Astrocyte (in vitro differentiated cells and primary cell): Measurements from ENCODE around the gene LIF.

Source experiments
- CTCF ChIP-seq: IDR thresholded peaks from 2 replicates; pipeline ENCODE4 v1.5.1; 2011; ENCODE audit warnings: low read depth, mild to moderate bottlenecking, inconsistent platforms, low read length, moderate library complexity; ENCODE audit not compliant: insufficient read depth
- EZH2 ChIP-seq: IDR thresholded peaks from 2 replicates; pipeline ENCODE4 v1.6.1; 2012; ENCODE audit warnings: mild to moderate bottlenecking, low read length, inconsistent platforms; ENCODE audit not compliant: insufficient read depth

GRCh38 chr22:30225220-30225927 is 21.2 kb downstream of the LIF start:
- TF ChIP-seq CTCF (no peak), EZH2 (no peak)
